Mammary epithelial cell (primary cell): ENCODE data around the gene FOXL1.

Experiments used
- EZH2 ChIP-seq: IDR thresholded peaks from 2 replicates; pipeline ENCODE4 v1.6.1; 2012; ENCODE audit warnings: low read length, inconsistent platforms, borderline replicate concordance
- TF ChIP-seq, protein P1 (sequence below), 2 donors: IDR thresholded peaks in 1 of 2; conservative IDR thresholded peaks in 1 of 2; 2 replicates each; pipeline ENCODE4 v1.5.1; 2011 to 2012; ENCODE audit warnings: inconsistent platforms in 2 of 2, low read length in 2 of 2, mild to moderate bottlenecking in 2 of 2, control low read depth in 1 of 2, low read depth in 1 of 2; ENCODE audit not compliant: insufficient read depth in 1 of 2; ENCODE audit errors: extremely low read depth in 1 of 2

DNA sequence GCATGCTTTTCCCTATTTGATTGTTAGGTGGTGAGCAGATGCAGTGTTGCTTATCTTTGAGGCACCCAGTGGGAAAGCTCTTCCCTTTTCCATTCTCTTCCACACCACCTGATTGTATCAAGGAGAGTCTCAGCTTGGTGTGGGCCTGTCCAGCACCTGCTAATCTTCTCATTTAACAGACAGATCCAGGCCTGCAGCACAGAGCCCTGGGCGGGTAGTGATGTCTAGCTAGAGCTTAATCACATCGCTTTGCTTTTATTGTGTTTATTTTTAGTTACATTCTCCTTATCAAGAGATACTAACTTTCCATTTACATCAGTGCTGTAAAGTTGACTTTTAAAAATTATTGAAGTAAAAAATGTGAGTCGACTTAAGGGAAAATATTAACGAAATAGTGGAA is 24.2 kb downstream of the FOXL1 start:
- TF ChIP-seq, protein P1, sequence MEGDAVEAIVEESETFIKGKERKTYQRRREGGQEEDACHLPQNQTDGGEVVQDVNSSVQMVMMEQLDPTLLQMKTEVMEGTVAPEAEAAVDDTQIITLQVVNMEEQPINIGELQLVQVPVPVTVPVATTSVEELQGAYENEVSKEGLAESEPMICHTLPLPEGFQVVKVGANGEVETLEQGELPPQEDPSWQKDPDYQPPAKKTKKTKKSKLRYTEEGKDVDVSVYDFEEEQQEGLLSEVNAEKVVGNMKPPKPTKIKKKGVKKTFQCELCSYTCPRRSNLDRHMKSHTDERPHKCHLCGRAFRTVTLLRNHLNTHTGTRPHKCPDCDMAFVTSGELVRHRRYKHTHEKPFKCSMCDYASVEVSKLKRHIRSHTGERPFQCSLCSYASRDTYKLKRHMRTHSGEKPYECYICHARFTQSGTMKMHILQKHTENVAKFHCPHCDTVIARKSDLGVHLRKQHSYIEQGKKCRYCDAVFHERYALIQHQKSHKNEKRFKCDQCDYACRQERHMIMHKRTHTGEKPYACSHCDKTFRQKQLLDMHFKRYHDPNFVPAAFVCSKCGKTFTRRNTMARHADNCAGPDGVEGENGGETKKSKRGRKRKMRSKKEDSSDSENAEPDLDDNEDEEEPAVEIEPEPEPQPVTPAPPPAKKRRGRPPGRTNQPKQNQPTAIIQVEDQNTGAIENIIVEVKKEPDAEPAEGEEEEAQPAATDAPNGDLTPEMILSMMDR (conservative IDR thresholded peaks at IDR 0.05 in 1 of 2, IDR thresholded peaks at IDR 0.05 in 1 of 2; ENCODE audit: extremely low read depth in 1 of 2, insufficient read depth in 1 of 2, low read depth in 1 of 2, low read length in 2 of 2): no peak
- TF ChIP-seq EZH2: no peak
